ENCODE data around the gene ATP6V0C. TPM values are rescaled to one million over a fixed set of nuclear protein-coding genes. Genes with fewer than 3 reads are reported as not detected.

ATP6V0C gene
- total RNA-seq, 3 donors from 2014 or later = 27.5 to 70.2 (median 45.4) TPM

DNA sequence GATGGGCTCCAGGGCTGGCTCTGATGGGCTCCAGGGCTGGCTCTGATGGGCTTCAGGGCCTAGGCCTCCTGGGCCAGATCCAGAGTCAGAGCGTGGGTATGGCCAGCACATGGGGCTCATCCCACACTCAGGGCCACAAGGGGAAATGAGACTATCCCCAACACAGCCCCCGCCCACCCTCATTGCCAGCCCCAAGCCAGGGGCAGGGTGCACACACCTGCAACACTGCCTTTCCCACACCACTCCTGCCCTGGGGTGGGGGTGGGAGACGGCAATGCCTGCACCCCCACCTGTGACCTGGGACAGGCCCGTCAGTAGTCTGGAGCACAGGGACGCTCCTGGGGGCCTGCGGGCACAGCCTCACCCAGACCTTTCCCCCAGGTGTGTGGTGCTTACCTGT is 14.3 kb upstream of the ATP6V0C start:
- Histone ChIP-seq H3K4me3 (no peak overlapping the region), H3K36me3 (no peaks in the 10 kb centered on the region), H3K27ac (peak overlapping the region; percentile 52 to 77), H3K27me3 (no peaks in the 10 kb centered on the region), H3K4me1 (peaks cover 16 to 28% of the 10 kb centered on the region in 2 donors), H3K9me3 (no peaks in the 10 kb centered on the region)
- TF ChIP-seq POLR2A (IDR thresholded peaks at IDR 0.05) (no peak), POLR2AphosphoS5 (IDR thresholded peaks at IDR 0.05) (no peak)
- TF ChIP-seq, protein P1, sequence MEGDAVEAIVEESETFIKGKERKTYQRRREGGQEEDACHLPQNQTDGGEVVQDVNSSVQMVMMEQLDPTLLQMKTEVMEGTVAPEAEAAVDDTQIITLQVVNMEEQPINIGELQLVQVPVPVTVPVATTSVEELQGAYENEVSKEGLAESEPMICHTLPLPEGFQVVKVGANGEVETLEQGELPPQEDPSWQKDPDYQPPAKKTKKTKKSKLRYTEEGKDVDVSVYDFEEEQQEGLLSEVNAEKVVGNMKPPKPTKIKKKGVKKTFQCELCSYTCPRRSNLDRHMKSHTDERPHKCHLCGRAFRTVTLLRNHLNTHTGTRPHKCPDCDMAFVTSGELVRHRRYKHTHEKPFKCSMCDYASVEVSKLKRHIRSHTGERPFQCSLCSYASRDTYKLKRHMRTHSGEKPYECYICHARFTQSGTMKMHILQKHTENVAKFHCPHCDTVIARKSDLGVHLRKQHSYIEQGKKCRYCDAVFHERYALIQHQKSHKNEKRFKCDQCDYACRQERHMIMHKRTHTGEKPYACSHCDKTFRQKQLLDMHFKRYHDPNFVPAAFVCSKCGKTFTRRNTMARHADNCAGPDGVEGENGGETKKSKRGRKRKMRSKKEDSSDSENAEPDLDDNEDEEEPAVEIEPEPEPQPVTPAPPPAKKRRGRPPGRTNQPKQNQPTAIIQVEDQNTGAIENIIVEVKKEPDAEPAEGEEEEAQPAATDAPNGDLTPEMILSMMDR (IDR thresholded peaks at IDR 0.05) = no peak
- intact Hi-C loops (cut with DNase I; ENCODE audit: low total_unique reads) = no loop called here
- DNase-seq (ENCODE audit: low spot score in 2 of 2) = no peak

DNA sequence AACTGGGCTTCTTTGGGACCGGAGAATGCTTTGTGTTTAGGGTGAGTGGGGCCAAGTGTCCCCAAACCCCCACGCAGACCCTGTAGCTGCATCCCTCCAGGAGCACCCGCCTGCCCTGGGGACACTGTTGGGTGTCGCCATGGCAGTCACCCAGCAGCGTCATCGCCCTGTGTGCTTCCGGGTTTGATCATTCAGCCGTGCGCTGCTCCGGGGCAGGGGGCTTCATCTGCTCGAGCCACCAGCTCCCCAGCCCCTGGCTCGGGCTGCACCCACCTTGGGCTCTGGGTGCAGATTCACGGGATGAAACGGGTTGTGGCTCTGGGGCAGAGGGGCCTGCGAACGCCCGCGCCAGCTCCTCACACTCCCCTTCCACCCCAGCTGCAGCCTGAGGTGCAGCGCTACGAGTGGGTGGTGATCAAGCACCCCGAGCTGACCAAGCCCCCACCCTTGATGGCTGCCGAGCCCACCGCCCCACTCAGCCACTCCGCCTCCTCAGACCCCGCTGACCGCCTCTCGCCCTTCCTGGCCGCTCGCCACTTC is 13.8 kb upstream of the ATP6V0C start:
- peak overlapping the region; percentile 52 to 77 for H3K27ac ChIP-seq

DNA sequence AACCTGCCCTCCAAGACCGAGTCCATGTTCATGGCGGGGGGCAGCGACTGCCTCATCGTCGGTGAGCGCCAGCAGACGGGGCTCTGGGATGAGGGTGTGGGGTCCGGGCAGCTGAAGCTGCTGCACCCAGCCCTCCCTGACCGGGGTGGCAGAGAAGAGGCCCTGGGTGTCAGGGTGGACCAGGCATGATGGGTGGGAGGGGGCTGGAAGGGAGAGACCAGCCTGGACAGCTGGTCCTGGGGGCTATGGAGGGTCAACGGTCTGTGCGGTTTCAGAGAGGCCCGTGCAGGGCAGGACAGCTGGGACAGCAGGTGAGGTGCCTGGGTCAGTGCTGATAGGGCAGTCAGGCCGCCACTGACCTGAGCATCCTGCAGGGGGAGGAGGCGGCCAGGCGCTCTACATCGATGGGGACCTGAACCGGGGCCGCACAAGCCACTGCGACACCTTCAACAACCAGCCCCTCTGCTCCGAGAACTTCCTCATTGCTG is 13.3 kb upstream of the ATP6V0C start:
- no peak for DNase-seq (ENCODE audit: low spot score in 2 of 2)
- H3K4me3 ChIP-seq = no peak overlapping the region
- H3K4me1 ChIP-seq = peaks cover 16 to 28% of the 10 kb centered on the region in 2 donors
- no peaks in the 10 kb centered on the region for H3K27me3 ChIP-seq
- TF ChIP-seq, protein P1 (IDR thresholded peaks at IDR 0.05) = no peak
- TF ChIP-seq POLR2A (IDR thresholded peaks at IDR 0.05) = no peak
- TF ChIP-seq POLR2AphosphoS5 (IDR thresholded peaks at IDR 0.05) = no peak
- intact Hi-C loops (cut with DNase I; ENCODE audit: low total_unique reads) = no loop called here
- H3K27ac ChIP-seq = peak overlapping the region; percentile 52 to 77
- H3K9me3 ChIP-seq = no peaks in the 10 kb centered on the region
- no peaks in the 10 kb centered on the region for H3K36me3 ChIP-seq

More for the DNA sequence above, 13.8 kb upstream of the ATP6V0C start:
- Histone ChIP-seq H3K9me3 (no peaks in the 10 kb centered on the region), H3K4me1 (peaks cover 16 to 28% of the 10 kb centered on the region in 2 donors), H3K36me3 (no peaks in the 10 kb centered on the region), H3K27me3 (no peaks in the 10 kb centered on the region), H3K4me3 (no peak overlapping the region)
- no peak for DNase-seq (ENCODE audit: low spot score in 2 of 2)
- TF ChIP-seq, protein P1 (IDR thresholded peaks at IDR 0.05) = no peak
- TF ChIP-seq POLR2AphosphoS5 (IDR thresholded peaks at IDR 0.05) (no peak), POLR2A (IDR thresholded peaks at IDR 0.05) (no peak)
- intact Hi-C loops (cut with DNase I; ENCODE audit: low total_unique reads) = no loop called here

DNA sequence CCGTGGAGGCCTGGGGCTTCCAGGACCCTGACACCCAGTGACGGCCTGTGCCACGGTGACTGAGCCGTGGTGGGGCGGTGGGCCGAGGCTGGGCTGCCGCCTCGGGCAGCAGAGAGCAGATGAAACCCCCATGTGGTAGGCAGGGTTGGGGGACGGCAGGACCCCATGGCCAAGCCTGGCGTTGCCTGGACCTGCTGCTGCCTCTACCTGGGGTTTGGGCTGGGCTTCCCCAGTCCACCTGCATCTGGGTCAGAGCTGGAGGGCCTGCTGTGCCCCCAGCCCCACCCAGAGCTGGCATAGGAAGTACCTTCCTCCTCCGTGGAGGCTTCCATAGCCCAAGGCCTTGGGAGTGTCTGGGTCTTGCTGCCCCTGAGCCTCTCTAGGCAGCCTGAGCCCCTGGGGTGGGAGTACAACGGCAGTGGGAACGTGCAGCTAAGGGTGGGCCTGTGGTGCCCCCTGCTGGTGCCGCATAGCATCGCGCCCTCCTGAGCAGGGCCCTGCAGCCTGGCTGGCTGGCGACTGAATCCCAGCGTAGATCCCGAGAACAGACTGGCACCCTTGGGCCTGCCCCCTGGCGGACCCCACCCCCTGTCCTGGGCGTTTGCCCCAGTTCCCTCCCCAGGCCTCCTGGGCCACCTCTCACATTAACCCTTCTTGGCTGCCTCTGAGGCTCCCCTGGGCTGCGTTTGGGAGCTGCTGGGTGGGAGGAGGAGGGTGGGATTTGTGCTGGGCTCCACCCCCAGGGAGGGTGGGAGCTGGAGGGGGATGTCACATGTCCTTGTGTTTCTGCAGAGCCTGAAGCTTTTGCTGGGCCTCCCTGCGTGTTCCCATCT is 12.6 kb upstream of the ATP6V0C start:
- Histone ChIP-seq H3K36me3 (no peaks in the 10 kb centered on the region), H3K4me3 (peak overlapping the region; percentile 26 to 50 (median 37)), H3K9me3 (no peaks in the 10 kb centered on the region), H3K27me3 (no peaks in the 10 kb centered on the region), H3K4me1 (peaks cover 16 to 28% of the 10 kb centered on the region in 2 donors), H3K27ac (peak overlapping the region in 1 of 2 donors; percentile 1)
- intact Hi-C loops (cut with DNase I; ENCODE audit: low total_unique reads) = no loop called here
- peak; percentile 69 to 85 for DNase-seq (ENCODE audit: low spot score in 2 of 2)
- peak in 2 of 3 donors; percentile 33 to 78 for TF ChIP-seq POLR2AphosphoS5 (IDR thresholded peaks at IDR 0.05)
- TF ChIP-seq, protein P1 (IDR thresholded peaks at IDR 0.05) = peak; percentile 90 to 97 (median 96)
- TF ChIP-seq POLR2A (IDR thresholded peaks at IDR 0.05) = no peak

All from breast epithelium (tissue), 4 donors.